Measurements from ENCODE around the gene TGIF2. TPM values are rescaled to one million over a fixed set of nuclear protein-coding genes. Genes with fewer than 3 reads are reported as not detected.

The TGIF2 gene
- total RNA-seq, 1 experiment from 2014 or later: 71.1 TPM

DNA sequence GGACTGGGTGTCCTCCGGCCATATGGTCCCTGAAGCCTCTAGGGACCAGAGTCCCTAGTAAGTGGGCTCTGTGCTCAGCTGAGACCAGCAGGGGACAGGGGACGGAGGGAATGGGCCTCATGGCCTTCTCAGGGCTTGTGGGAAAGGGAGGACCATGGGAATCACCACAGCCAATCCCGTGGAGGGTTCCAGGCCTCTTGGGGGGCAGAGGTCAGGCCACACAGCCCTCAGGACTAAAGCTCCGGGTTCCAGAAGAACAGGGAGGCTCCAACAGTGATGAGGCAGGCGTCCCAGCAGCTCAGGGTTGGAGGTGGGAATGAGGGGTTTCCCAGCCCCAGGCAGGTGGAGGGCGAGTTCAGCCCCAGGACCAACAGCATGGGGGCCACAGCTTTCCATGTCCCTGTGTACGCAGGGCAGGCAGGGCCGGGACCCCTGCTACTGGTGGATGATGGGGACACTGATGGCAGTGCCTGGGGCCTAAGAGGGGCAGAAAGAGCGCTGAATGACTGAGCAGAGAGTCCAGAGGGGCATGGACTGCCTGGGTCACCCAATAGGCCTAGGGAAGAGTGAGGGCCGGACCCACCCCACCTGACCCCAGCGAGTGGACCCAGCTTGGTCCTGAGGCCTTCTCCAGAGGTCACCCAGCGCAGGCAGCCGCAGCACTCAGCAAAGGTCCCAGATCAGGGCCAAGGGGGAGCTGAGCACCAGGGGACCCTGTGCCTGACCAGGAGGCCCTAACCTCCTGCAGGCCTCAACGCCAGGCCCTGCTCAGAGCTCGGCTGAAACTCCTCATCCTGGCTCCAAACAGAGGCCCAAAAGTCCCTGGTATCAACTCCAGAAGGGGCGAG lies 23.2 kb upstream of the TGIF2 start (continued):
- TF ChIP-seq, protein P1, sequence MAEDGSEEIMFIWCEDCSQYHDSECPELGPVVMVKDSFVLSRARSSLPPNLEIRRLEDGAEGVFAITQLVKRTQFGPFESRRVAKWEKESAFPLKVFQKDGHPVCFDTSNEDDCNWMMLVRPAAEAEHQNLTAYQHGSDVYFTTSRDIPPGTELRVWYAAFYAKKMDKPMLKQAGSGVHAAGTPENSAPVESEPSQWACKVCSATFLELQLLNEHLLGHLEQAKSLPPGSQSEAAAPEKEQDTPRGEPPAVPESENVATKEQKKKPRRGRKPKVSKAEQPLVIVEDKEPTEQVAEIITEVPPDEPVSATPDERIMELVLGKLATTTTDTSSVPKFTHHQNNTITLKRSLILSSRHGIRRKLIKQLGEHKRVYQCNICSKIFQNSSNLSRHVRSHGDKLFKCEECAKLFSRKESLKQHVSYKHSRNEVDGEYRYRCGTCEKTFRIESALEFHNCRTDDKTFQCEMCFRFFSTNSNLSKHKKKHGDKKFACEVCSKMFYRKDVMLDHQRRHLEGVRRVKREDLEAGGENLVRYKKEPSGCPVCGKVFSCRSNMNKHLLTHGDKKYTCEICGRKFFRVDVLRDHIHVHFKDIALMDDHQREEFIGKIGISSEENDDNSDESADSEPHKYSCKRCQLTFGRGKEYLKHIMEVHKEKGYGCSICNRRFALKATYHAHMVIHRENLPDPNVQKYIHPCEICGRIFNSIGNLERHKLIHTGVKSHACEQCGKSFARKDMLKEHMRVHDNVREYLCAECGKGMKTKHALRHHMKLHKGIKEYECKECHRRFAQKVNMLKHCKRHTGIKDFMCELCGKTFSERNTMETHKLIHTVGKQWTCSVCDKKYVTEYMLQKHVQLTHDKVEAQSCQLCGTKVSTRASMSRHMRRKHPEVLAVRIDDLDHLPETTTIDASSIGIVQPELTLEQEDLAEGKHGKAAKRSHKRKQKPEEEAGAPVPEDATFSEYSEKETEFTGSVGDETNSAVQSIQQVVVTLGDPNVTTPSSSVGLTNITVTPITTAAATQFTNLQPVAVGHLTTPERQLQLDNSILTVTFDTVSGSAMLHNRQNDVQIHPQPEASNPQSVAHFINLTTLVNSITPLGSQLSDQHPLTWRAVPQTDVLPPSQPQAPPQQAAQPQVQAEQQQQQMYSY (CRISPR knock-in tag; IDR thresholded peaks at IDR 0.05): no peak
- TF ChIP-seq JUN (CRISPR knock-in tag; IDR thresholded peaks at IDR 0.05) (no peak), ZNF121 (CRISPR knock-in tag; IDR thresholded peaks at IDR 0.05) (no peak), SP1 (CRISPR knock-in tag; conservative IDR thresholded peaks at IDR 0.05) (no peak), TCF7 (CRISPR knock-in tag; IDR thresholded peaks at IDR 0.05; ENCODE audit: low read depth) (no peak), EMX1 (CRISPR knock-in tag; IDR thresholded peaks at IDR 0.05) (no peak), ZNF671 (CRISPR knock-in tag; IDR thresholded peaks at IDR 0.05) (no peak)
- TF ChIP-seq, protein P2, sequence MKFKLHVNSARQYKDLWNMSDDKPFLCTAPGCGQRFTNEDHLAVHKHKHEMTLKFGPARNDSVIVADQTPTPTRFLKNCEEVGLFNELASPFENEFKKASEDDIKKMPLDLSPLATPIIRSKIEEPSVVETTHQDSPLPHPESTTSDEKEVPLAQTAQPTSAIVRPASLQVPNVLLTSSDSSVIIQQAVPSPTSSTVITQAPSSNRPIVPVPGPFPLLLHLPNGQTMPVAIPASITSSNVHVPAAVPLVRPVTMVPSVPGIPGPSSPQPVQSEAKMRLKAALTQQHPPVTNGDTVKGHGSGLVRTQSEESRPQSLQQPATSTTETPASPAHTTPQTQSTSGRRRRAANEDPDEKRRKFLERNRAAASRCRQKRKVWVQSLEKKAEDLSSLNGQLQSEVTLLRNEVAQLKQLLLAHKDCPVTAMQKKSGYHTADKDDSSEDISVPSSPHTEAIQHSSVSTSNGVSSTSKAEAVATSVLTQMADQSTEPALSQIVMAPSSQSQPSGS (CRISPR knock-in tag; IDR thresholded peaks at IDR 0.05; ENCODE audit: borderline replicate concordance, low read depth): no peak
- TF ChIP-seq, protein P3, sequence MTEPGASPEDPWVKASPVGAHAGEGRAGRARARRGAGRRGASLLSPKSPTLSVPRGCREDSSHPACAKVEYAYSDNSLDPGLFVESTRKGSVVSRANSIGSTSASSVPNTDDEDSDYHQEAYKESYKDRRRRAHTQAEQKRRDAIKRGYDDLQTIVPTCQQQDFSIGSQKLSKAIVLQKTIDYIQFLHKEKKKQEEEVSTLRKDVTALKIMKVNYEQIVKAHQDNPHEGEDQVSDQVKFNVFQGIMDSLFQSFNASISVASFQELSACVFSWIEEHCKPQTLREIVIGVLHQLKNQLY (CRISPR knock-in tag; IDR thresholded peaks at IDR 0.05): no peak

DNA sequence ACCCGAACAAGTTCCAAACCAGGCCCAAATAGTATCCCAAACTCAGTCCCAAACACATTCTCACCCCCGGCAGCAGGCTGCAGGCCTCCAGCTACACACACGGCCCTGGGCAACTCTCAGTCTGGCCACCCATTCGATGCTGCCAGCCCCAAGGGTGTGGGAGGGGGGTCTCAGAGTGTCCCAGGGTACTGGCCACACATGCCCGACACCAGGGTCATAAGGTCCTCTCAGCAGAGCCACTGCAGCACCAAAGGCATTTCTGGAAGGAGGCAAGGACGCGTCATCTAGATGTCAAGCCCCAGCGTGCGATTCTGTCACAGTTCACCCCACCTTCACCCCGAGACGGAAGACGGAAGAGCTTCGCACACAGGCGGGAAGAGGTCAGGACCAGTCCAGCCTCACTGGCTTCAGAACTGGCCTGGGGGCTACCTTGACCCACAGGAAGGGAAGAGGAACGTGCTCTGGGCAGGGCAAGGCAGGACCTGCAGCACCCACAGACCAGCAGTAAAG lies 22.6 kb upstream of the TGIF2 start:
- TF ChIP-seq SP1 (CRISPR knock-in tag; conservative IDR thresholded peaks at IDR 0.05) (no peak), JAZF1 (CRISPR knock-in tag; IDR thresholded peaks at IDR 0.05) (no peak), GABPB1 (CRISPR knock-in tag; IDR thresholded peaks at IDR 0.05) (no peak), NR3C1 (CRISPR knock-in tag; conservative IDR thresholded peaks at IDR 0.05; ENCODE audit: low read depth) (no peak), ZNF121 (CRISPR knock-in tag; IDR thresholded peaks at IDR 0.05) (no peak), SMAD4 (CRISPR knock-in tag; IDR thresholded peaks at IDR 0.05) (no peak), TCF7 (CRISPR knock-in tag; IDR thresholded peaks at IDR 0.05; ENCODE audit: low read depth) (no peak), NFYB (CRISPR knock-in tag; conservative IDR thresholded peaks at IDR 0.05; ENCODE audit: low read depth) (no peak), ZBTB21 (CRISPR knock-in tag; IDR thresholded peaks at IDR 0.05; ENCODE audit: borderline replicate concordance) (no peak), EMX1 (CRISPR knock-in tag; IDR thresholded peaks at IDR 0.05) (no peak), FOXP1 (CRISPR knock-in tag; IDR thresholded peaks at IDR 0.05; ENCODE audit: borderline replicate concordance) (no peak), ZNF396 (CRISPR knock-in tag; IDR thresholded peaks at IDR 0.05; ENCODE audit: borderline replicate concordance) (no peak), CREB1 (CRISPR knock-in tag; IDR thresholded peaks at IDR 0.05) (no peak), ZNF416 (CRISPR knock-in tag; IDR thresholded peaks at IDR 0.05) (no peak)
- TF ChIP-seq, protein P4, sequence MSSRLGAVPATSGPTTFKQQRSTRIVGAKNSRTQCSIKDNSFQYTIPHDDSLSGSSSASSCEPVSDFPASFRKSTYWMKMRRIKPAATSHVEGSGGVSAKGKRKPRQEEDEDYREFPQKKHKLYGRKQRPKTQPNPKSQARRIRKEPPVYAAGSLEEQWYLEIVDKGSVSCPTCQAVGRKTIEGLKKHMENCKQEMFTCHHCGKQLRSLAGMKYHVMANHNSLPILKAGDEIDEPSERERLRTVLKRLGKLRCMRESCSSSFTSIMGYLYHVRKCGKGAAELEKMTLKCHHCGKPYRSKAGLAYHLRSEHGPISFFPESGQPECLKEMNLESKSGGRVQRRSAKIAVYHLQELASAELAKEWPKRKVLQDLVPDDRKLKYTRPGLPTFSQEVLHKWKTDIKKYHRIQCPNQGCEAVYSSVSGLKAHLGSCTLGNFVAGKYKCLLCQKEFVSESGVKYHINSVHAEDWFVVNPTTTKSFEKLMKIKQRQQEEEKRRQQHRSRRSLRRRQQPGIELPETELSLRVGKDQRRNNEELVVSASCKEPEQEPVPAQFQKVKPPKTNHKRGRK (CRISPR knock-in tag; IDR thresholded peaks at IDR 0.05; ENCODE audit: borderline replicate concordance): no peak
- TF ChIP-seq, protein P5, sequence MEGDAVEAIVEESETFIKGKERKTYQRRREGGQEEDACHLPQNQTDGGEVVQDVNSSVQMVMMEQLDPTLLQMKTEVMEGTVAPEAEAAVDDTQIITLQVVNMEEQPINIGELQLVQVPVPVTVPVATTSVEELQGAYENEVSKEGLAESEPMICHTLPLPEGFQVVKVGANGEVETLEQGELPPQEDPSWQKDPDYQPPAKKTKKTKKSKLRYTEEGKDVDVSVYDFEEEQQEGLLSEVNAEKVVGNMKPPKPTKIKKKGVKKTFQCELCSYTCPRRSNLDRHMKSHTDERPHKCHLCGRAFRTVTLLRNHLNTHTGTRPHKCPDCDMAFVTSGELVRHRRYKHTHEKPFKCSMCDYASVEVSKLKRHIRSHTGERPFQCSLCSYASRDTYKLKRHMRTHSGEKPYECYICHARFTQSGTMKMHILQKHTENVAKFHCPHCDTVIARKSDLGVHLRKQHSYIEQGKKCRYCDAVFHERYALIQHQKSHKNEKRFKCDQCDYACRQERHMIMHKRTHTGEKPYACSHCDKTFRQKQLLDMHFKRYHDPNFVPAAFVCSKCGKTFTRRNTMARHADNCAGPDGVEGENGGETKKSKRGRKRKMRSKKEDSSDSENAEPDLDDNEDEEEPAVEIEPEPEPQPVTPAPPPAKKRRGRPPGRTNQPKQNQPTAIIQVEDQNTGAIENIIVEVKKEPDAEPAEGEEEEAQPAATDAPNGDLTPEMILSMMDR (IDR thresholded peaks at IDR 0.05): no peak
- TF ChIP-seq, protein P6, sequence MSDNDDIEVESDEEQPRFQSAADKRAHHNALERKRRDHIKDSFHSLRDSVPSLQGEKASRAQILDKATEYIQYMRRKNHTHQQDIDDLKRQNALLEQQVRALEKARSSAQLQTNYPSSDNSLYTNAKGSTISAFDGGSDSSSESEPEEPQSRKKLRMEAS (CRISPR knock-in tag; IDR thresholded peaks at IDR 0.05): no peak
- TF ChIP-seq, protein P7, sequence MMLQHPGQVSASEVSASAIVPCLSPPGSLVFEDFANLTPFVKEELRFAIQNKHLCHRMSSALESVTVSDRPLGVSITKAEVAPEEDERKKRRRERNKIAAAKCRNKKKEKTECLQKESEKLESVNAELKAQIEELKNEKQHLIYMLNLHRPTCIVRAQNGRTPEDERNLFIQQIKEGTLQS (CRISPR knock-in tag; conservative IDR thresholded peaks at IDR 0.05): no peak
- TF ChIP-seq, protein P8, sequence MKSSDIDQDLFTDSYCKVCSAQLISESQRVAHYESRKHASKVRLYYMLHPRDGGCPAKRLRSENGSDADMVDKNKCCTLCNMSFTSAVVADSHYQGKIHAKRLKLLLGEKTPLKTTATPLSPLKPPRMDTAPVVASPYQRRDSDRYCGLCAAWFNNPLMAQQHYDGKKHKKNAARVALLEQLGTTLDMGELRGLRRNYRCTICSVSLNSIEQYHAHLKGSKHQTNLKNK (CRISPR knock-in tag; IDR thresholded peaks at IDR 0.05): no peak
- ATAC-seq (no peak), DNase-seq (ENCODE audit: low spot score) (no peak)
- no peaks in the 10 kb centered on the region for H3K27me3 Mint-ChIP-seq (ENCODE audit: low read depth)
- ChIA-PET POLR2A (interaction anchor here (0.6 to 0.8 kb wide), 2 partner anchors 36 to 51 kb away, joined by 3 read pairs; no protein-coding TSS in a partner anchor), CTCF (interaction anchor here (1.2 to 1.3 kb wide), 2 partner anchors 35 to 62 kb away, joined by 3 read pairs; no protein-coding TSS in a partner anchor)
- H3K9me3 Mint-ChIP-seq: no peaks in the 10 kb centered on the region
- peaks cover 5% of the 10 kb centered on the region for H3K36me3 Mint-ChIP-seq
- peak overlapping the region; percentile 9; the same call in 1 of the 2 replicates for H3K27ac Mint-ChIP-seq
- H3K4me3 Mint-ChIP-seq: no peak overlapping the region
- H3K4me1 Mint-ChIP-seq: peaks cover 6% of the 10 kb centered on the region
